Measurements from ENCODE around the gene VPS39. TPM values are rescaled to one million over a fixed set of nuclear protein-coding genes. Genes with fewer than 3 reads are reported as not detected.

The VPS39 gene
- total and polyA plus RNA-seq, 2 of the 13 experiments (the other 11 are each of a cell fraction or from before 2014, with no cell fraction given) = 22.9 to 32.0 TPM

DNA sequence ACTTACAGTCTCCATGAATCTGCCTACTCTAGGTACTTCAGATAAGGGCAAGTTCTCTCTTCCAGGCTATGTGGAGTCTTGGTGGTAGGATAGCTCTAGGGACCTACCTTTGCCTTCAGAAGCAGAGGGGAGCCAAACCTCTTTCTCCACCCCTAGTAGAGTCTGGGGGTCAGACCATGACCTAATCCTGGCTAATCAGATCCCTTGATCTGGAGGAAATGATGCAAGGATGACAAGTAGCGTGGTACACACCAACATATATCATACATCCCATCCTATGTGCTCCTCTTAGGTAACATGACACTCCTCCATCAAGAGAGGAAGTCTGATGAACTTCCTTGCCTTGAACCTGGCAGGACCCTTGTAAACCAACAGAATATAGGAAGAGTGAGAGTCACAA lies 36.3 kb downstream of the VPS39 start:
- H3K4me2 ChIP-seq (ENCODE audit: low read depth, low read length) = no peak overlapping the region
- TF ChIP-seq ARID2 (CRISPR knock-in tag; IDR thresholded peaks at IDR 0.05; ENCODE audit: borderline replicate concordance) (no peak), ZNF567 (CRISPR knock-in tag; IDR thresholded peaks at IDR 0.05; ENCODE audit: borderline replicate concordance) (no peak), PRDM4 (CRISPR knock-in tag; IDR thresholded peaks at IDR 0.05; ENCODE audit: borderline replicate concordance) (no peak), MATR3 (CRISPR knock-in tag; IDR thresholded peaks at IDR 0.05) (no peak), KLF16 (CRISPR knock-in tag; IDR thresholded peaks at IDR 0.05) (no peak), MZF1 (CRISPR knock-in tag; IDR thresholded peaks at IDR 0.05; ENCODE audit: borderline replicate concordance) (no peak), KLF6 (CRISPR knock-in tag; IDR thresholded peaks at IDR 0.05) (no peak), ZNF747 (CRISPR knock-in tag; IDR thresholded peaks at IDR 0.05; ENCODE audit: borderline replicate concordance) (no peak), EED (CRISPR knock-in tag; IDR thresholded peaks at IDR 0.05) (no peak), YY1 (IDR thresholded peaks at IDR 0.05; ENCODE audit: insufficient read depth, insufficient replicate concordance, low read depth, low read length) (no peak)
- TF ChIP-seq, protein P1, sequence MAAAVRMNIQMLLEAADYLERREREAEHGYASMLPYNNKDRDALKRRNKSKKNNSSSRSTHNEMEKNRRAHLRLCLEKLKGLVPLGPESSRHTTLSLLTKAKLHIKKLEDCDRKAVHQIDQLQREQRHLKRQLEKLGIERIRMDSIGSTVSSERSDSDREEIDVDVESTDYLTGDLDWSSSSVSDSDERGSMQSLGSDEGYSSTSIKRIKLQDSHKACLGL (CRISPR knock-in tag; IDR thresholded peaks at IDR 0.05) = no peak
- no peak overlapping the region for H3K9ac ChIP-seq (ENCODE audit: insufficient read depth, low read depth, low read length)
- FAIRE-seq (no peak), ATAC-seq (no peak), DNase-seq (ENCODE audit: low spot score) (no peak)
- ChIA-PET POLR2A (no interaction called here), CTCF (ENCODE audit: low intra/inter-chr PET ratio, low total read pairs) (no interaction called here)
- 100% methylated on average over 1 of the region's 1 CpG for WGBS (ENCODE audit: low lambda C conversion rate)
- no peaks in the 10 kb centered on the region for H3K9me3 ChIP-seq (ENCODE audit: low read length)
- H4K20me1 ChIP-seq (ENCODE audit: insufficient read depth, low read length) = no peaks in the 10 kb centered on the region
- intact Hi-C loops (cut with micrococcal nuclease; ENCODE audit: unreplicated experiment) (no loop called here), in situ Hi-C loops (cut with HindIII; ENCODE audit: extremely low pct_ligation_motif_present, low pct_unique_long_range_greater_than_20kb) (no loop called here)
- no peak overlapping the region for H3K4me3 ChIP-seq (replicated peaks in 1 of 3; ENCODE audit: insufficient read depth in 1 of 3, low read depth in 2 of 3, low read length in 3 of 3)
- peaks cover 21 to 57% of the 10 kb centered on the region in 2 experiments for H3K36me3 ChIP-seq (replicated peaks in 1 of 2; ENCODE audit: control insufficient read depth in 1 of 2, insufficient read depth in 2 of 2, low read length in 2 of 2)
- no TSS peak for BruUV-seq (replicated peaks)
- H3K27ac ChIP-seq (ENCODE audit: extremely low read length, insufficient read depth, low read length) = no peak overlapping the region
- no peaks in the 10 kb centered on the region for H3K4me1 ChIP-seq (ENCODE audit: insufficient read depth, low read length)
- H3K27me3 ChIP-seq (ENCODE audit: control insufficient read depth in 1 of 2, insufficient read depth in 2 of 2, low read length in 2 of 2) = no peaks in the 10 kb centered on the region
- H2AFZ ChIP-seq (ENCODE audit: low read length) = no peak overlapping the region
- no peaks in the 10 kb centered on the region for H3K79me2 ChIP-seq (ENCODE audit: insufficient read depth, low read length)

All from HepG2 (cell line).